Muscle of back (tissue), 13 donors: ENCODE results near the gene FICD. TPM values are rescaled to one million over a fixed set of nuclear protein-coding genes. Genes with fewer than 3 reads are reported as not detected.
"Not testable (repeated sequence)": the region's sequence is repeated elsewhere in the genome, so short reads cannot be mapped to it uniquely, and the experiment has no call there.

Experiments
- DNase-seq, 3 donors: peaks; one replicate each; pipeline versions ENCODE4 v3.0.0 to v3.0.0-alpha.2; 2013
- long read RNA-seq, 9 donors: transcript quantifications; one replicate each; lab custom pipeline, GENCODE V29; 2026
- polyA plus RNA-seq, 10 donors: library from polyadenylated mRNA; unstranded; fragments of 120-200 nt; gene quantifications; one replicate each; pipeline ENCODE4 v1.2.1, GENCODE V29; 2013; ENCODE audit not compliant: insufficient read length in 10 of 10

The FICD gene
- polyA plus RNA-seq: 1 to 10 TPM; 1.5 to 3.7 (median 2.5) TPM
- long read RNA-seq, donor 1, partial matches to known transcripts: 0 of 1 reads
- long read RNA-seq, donor 1, other reads (novel, unspliced or antisense): 0 of 1 reads
- long read RNA-seq, donor 2, partial matches to known transcripts: 0 of 2 reads
- long read RNA-seq, donor 2, other reads (novel, unspliced or antisense): 0 of 2 reads
- long read RNA-seq, donor 3: 0 reads
- long read RNA-seq, donor 4: 0 reads
- long read RNA-seq, donor 5, partial matches to known transcripts: 0 of 3 reads
- long read RNA-seq, donor 5, other reads (novel, unspliced or antisense): 0 of 3 reads
- long read RNA-seq, donor 6: 0 reads
- long read RNA-seq, donor 7: 0 reads
- long read RNA-seq, donor 8, partial matches to known transcripts: 0 of 1 reads
- long read RNA-seq, donor 8, other reads (novel, unspliced or antisense): 0 of 1 reads
- long read RNA-seq, donor 9: 0 reads

- DNase-seq: peak; percentile 99 to 100 (median 99)
These were observed at the start of gene FICD for GRCh38 chr12:108514973-108515814. TSS of gene FICD (plus strand) at chr12:108515277. CDS start at chr12:108516973, 1,696 bp downstream.

GRCh38 chr12:108465417-108465816 lies 49.7 kb upstream of the FICD start:
- no peak for DNase-seq

- peak; percentile 45 to 65 (median 65) for DNase-seq
These were observed 46.7 kb upstream of the FICD start for GRCh38 chr12:108468196-108468968.

- DNase-seq: no peak
These were observed 41.5 kb upstream of the FICD start for GRCh38 chr12:108473400-108474055.

DNA sequence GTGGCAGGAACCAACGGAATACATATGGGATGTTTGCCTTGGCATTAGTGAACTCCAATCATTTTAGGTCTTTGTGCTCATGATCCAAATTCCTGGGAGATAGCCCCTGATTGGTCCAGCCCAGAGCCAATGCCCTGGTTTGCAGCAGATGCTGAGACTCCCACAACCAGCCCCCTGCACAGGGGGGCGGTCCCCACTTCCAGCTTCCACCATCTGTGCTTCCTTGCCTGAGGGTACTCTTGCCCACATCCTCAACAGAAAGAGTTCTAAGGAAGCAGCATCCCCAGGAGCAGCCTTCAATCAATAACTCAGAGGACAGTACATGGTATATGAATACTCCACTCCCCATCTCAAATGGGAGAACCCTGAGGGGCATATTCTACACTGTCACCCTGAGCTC lies 39.7 kb upstream of the FICD start:
- no peak for DNase-seq

GRCh38 chr12:108477055-108477880 lies 37.8 kb upstream of the FICD start:
- DNase-seq: no peak

DNA sequence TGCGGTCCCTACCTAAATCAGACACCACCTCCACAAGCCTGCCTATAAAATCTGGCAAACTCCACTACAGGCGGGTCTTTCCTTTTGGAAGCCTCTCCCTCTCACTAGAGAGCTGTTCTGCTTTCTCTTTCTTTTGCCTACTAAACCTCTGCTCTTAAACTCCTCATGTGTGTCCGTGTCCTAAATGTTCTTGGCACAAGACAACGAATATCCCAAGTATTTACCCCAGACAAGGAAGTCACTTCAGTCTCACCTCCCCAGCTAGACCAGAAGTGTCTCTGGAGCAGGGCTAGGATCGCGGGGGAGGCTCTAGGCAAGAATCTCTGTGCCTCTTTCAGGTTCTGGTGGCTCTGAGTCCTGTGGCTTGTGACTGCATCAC lies 37.2 kb upstream of the FICD start:
- no peak for DNase-seq

DNA sequence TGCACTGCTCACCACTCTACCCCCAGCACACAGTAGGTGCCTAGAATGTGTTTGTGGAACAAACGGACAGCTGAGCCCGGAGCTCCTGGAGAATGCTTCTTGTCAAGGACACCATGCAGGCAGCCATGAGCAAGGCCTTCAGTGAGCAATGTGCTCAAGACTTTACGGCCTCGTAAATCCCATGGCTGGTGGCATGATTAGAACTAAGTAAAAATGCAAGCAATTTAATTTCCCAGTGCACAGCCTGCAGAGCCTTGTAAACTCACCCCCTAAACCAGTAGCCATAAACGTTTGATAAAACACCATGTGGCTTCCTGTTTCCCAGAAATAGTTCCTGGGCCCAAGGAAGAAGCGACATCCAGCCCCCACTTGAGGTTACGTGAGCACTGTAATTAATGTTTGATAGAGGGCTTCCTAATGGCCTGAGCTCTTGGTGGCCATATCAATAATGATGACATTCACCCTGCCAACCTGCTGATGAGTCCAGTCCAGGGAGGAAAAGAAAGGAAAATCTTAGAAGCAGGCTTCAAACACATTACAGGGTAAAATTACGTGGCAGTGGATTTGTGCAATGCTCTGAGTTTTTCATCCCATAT lies 36.4 kb upstream of the FICD start:
- DNase-seq: no peak

- no peak for DNase-seq
These were observed 35.6 kb upstream of the FICD start for GRCh38 chr12:108479364-108480070.

- no peak for DNase-seq
These were observed 32.3 kb upstream of the FICD start for GRCh38 chr12:108482717-108483212.

DNA sequence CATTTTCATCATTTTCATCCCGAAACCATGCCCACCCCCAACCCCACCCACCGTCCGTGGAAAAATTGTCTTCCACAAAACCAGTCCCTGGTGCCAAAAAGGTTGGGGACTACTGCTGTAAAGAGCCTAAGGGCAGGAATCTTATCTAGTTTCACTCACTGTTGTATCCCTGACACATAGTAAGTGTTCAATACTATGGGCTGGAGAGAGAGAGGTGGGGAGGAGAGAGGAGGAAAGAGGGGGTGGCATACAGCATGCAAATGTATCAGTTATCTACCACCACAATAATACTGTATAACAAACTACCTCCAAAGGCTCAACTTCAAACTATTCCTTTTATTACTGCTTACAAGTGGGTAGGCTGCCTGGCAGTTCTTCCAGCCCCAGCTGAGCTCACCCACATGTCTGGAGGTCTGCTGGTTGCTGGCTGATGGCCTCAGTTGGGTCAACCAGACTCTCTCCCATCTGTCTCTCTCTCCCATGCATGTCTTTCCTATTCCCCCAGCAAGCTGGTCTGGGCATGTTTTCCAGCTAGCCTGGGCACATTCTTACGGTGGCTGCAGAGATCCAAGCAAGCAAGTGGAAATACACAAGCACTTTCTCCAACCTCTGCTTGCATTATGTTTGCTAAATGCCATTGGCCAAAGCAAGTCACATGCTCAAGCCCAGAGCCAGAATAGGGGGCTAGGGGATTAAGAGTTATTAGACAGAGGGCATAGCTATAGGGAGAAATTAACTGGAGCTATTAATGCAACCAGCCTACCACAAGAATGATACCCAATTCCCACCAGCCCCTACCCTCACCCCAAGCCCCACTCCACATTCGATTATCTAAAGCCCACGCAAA lies 31.6 kb upstream of the FICD start:
- no peak for DNase-seq

DNA sequence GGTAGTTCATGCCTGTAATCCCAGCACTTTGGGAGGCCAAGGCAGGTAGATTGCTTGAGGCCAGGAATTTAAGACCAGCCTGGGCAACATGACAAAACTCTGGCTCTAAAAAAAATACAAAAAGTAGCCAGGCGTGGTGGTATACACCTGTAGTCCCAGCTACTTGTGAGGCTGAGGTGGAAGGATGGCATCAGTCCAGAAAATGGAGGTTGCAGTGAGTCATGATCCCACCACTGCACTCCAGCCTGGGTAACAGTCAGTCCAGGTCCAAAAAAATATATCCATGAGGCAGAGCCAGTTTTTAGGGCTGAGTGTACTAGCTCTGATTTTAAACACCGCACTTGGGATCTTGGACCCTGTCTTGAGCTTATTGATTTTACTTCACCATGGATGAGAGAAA lies 30.6 kb upstream of the FICD start:
- no peak for DNase-seq

DNA sequence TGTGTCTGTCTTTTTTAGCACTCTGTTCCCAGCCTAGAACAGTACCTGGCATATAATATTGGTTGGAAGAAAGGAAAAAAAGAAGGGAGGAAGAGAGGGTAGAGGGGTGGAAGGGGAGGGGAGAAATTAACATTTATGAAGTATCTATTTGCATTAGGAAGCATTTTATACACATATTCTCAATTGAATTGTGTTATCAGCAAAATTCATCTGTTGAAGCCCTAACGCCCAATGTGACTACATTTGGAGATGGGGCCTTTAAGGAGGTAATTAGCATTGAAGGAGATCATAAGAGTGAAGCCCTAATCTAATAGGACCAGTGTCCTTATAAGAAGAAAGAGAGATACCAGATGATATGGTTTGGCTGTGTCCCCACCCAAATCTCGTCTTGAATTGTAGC lies 30.2 kb upstream of the FICD start:
- DNase-seq: no peak

- not testable (repeated sequence) for DNase-seq
These were observed 29.7 kb upstream of the FICD start for GRCh38 chr12:108485371-108485770.

- not testable (repeated sequence) for DNase-seq
These were observed 28.0 kb upstream of the FICD start for GRCh38 chr12:108487029-108487428.

DNA sequence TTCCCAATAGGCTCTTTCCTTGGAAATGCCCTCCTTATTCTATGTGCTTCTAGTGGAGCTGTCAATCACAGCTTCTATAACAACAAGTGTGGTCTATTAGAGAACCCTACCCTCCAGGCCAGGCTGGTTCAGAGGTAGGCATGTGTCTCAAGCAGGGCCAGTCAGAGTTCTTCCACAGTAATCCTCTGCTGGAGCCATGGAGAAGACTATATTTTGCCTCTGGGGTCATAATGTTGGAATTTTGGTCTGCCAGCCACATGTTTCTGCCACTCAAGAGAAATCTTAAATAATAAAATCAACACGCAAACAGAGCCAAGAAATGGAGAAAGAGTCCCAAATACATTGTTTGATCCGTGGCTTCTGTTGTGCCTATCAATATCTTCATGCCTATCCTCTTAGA lies 23.8 kb upstream of the FICD start:
- no peak for DNase-seq

- peak in 1 of 3 donors; percentile 17 for DNase-seq
These were observed 20.0 kb upstream of the FICD start for GRCh38 chr12:108495054-108495453.
